A549 treated with GW870086 at 1 μM for 4 hours (cell line): ENCODE measurements around the gene MYOZ1. TPM values are rescaled to one million over a fixed set of nuclear protein-coding genes. Genes with fewer than 3 reads are reported as not detected.

Source experiments
- total RNA-seq: library from RNA; stranded (reverse); fragments of 200-300 nt; extraction: Qiagen RNA extraction; gene quantifications from 5 replicates; pipeline ENCODE4 v1.2.3, GENCODE V29; 2022; ENCODE audit warnings: low read depth

Gene MYOZ1
- total RNA-seq = not detected in 5 replicates

DNA sequence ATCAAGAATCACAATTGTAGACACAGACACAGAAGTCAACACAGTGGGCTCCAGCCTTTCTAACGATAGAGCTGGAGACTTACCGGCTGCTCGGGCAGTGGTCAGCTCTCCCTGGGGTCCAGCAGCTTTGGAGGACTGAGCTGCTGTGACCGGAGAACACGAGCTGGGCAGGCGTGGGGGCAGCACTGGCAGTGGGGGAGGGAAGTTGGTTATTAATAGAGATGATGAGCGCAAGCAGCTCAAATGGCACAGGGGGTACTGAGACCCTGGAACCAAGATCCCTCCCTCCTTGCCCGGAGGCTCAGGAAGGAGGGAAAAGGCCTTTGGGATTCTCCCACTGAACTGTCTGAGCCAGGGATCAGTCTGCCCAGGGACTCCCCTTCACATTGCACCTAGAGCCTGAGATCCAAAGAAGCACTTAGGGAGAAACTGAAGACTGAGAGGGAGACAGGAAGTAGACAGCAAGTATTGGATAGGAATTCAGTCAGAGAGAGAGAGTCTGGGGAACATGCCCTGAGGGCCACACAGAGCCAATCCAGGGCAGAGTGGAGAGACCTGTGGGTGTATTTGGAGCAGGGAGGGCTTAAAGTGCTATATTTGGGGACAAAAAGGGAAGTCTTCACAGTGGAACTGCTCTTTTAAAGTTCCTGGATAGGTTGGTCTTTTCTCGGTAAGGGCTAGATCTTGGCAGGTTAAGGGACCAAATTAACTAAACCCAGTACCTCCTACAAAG lies at the start of gene MYOZ1:
Gene MYOZ1 (minus strand): TSS at position 147 of the 733 bp plus-strand sequence. CDS start 1,457 bp downstream, outside the sequence.

DNA sequence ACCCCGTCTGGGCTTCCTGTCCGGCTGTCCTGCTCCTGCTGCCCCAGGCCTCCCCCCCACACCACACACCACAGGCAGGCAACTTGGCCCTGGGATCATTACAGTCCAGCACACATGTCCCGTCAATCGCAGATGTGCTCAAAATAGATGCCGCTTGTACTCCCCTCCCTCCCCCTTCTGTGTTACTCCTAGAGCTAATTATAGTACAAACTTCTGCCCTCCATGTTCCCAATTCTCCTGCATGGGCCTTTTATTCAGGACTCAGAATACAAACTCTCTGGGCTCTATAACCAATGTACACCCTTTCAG lies 14.7 kb upstream of the MYOZ1 start, which contains the start of gene SYNPO2L:
Gene SYNPO2L (minus strand): TSS at position 40 of the 309 bp plus-strand sequence. CDS start 107 bp downstream, outside the sequence.

GRCh38 chr10:73590881-73591799 lies 50.1 kb downstream of the MYOZ1 start, which contains the start of gene USP54:
TSS of gene USP54 (minus strand) at chr10:73591342. CDS start at chr10:73575658, 15,684 bp downstream.

Other genes starting within 250 kb of the MYOZ1 start
- gene ANXA7, start 227.4 kb downstream of the MYOZ1 start, total RNA-seq = 109 to 125 TPM (median 114 TPM) in 5 replicates
- 0.23 to 0.44 TPM (median 0.39 TPM) in 5 replicates for gene MSS51, start 207.9 kb downstream of the MYOZ1 start, total RNA-seq
- gene PPP3CB, start 145.4 kb downstream of the MYOZ1 start, total RNA-seq = 14.4 to 18.8 TPM (median 16.5 TPM) in 5 replicates
- gene USP54, start 50.1 kb downstream of the MYOZ1 start, total RNA-seq = 9.3 to 11.9 TPM (median 11.3 TPM) in 5 replicates
- 0.07 TPM in 1 of 5 replicates, not detected in the others for gene SYNPO2L, start 14.6 kb upstream of the MYOZ1 start, total RNA-seq
- 2.2 to 3.3 TPM (median 2.4 TPM) in 5 replicates for gene AGAP5, start 56.6 kb upstream of the MYOZ1 start, total RNA-seq
- gene SEC24C, start 102.9 kb upstream of the MYOZ1 start, total RNA-seq = 51.4 to 59.2 TPM (median 56.1 TPM) in 5 replicates
- gene CHCHD1, start 140.6 kb upstream of the MYOZ1 start, total RNA-seq = 60.7 to 78.7 TPM (median 71.8 TPM) in 5 replicates
- gene ZSWIM8, start 144.1 kb upstream of the MYOZ1 start, total RNA-seq = 29.9 to 41.2 TPM (median 39.3 TPM) in 5 replicates
- gene NDST2, start 170.1 kb upstream of the MYOZ1 start, total RNA-seq = 11.7 to 18.1 TPM (median 15.7 TPM) in 5 replicates
- 14.6 to 18.9 TPM (median 17.5 TPM) in 5 replicates for gene CAMK2G, start 233.1 kb upstream of the MYOZ1 start, total RNA-seq